T-helper 2 cell (primary cell): ENCODE measurements around the gene DLK1.

Experiments used
- DNase-seq, 5 experiments: peaks; one replicate each; pipeline versions ENCODE4 v3.0.0 to v3.0.0-alpha.2; 2012 to 2022

DLK1 gene

DNA sequence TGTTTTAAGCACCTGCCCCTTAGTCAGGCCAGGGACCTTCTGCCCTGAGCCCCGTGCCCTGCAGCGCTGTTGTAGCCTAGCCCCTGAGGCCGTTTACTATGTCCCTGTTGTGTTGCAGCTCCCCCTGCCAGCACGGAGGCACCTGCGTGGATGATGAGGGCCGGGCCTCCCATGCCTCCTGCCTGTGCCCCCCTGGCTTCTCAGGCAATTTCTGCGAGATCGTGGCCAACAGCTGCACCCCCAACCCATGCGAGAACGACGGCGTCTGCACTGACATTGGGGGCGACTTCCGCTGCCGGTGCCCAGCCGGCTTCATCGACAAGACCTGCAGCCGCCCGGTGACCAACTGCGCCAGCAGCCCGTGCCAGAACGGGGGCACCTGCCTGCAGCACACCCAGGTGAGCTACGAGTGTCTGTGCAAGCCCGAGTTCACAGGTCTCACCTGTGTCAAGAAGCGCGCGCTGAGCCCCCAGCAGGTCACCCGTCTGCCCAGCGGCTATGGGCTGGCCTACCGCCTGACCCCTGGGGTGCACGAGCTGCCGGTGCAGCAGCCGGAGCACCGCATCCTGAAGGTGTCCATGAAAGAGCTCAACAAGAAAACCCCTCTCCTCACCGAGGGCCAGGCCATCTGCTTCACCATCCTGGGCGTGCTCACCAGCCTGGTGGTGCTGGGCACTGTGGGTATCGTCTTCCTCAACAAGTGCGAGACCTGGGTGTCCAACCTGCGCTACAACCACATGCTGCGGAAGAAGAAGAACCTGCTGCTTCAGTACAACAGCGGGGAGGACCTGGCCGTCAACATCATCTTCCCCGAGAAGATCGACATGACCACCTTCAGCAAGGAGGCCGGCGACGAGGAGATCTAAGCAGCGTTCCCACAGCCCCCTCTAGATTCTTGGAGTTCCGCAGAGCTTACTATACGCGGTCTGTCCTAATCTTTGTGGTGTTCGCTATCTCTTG, 7.6 kb downstream of the DLK1 start:
- no peak for DNase-seq

DNA sequence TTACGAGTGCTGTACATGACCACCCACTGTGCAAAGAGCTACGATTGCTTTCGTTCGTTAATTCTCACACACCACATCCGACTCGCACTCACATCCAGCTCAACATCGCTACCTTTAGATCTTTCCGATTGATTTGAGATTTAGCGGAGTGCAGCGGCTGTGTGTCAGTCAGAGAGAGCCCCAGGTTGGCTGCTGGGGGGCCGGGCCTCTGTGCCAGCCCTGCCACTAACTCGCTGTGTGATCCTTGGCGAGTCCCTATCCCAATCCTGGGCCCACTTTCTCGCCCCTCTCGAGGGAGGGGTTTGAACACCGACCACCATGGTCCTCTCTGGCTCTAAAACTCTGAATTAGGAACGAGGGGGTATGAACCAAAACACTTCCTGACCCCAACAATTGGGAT, 8.6 kb downstream of the DLK1 start:
- no peak for DNase-seq

DNA sequence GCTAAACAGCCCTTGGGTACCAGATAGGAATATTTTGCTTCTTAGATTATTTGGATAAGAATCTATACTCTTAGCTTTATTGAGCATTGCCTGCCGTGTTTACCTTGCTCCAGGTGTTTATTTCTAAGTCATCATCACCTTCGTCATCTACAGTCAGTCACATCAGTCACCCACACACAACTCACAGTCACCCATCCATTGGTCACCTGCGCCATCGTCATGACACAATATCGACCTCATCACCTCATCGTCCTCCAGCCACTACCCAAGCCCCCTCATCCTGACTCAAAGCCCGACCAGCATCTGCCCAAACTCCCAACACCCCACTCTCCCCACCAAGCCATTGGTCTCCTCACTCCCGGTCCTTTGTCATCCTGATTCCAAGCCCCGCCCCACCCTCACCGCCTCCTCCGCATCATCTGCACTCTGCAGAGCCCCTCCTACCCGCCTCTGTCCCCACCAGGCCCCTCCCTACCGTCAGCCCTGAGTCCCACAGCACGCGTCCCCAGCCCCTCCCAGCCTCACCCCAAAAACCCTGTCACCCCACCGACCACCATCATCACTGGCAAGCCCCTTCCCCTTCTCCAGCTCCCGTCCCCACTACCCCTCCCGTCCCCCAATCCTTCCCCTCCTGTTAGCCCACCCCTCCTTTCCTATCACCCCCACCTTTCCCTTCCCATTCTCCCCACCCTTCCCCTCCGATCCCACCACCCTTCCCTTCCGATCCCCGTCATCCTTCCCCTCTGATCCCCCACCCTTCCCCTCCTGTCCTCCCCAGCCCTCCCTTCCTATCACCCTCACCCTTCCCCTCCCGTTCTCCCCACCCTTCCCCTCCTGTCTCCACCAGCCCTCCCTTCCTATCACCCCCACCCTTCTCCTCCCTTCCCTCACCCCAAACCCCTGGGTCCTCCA, 9.8 kb downstream of the DLK1 start:
- DNase-seq: no peak

DNA sequence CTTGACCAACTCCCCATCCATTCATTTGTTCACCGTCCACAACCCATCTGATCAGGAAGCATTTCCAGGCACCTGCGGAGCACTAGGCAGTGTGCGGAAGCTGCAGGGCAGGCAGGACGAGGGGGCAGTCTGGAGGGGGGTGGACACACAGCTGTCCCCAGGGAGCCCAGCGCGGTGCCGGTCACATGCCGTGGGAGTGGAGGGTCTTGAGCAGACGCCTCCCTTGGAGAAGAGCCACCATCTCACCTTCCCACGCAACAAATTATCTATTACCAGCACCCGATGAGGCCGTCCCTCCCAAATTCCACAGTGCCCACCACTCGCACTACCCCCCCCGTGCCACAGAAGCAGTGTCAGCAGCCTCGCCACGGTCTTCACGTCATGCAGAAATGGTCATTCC, 10.8 kb downstream of the DLK1 start:
- DNase-seq: no peak

DNA sequence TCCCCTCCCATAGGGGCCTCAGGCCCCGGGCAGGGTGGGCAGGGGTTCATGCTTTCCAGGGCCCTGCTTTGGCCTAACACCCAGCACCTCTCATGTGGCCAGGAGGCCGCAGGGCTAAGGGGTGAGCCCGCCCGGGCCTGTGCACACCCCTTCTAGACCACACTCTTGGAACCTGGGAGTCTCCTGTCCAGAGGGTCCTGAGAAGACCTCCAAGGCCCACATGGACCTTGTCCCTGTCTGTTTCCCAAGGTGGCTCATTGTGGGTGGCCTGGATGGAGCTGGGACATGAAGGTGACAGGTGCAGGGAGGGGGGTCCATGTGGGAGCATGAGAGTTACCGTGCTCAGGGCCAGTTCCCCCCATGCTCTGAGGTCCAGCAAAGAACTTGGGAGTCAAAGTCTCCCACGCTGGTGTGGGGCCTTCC, 11.6 kb downstream of the DLK1 start:
- no peak for DNase-seq

DNA sequence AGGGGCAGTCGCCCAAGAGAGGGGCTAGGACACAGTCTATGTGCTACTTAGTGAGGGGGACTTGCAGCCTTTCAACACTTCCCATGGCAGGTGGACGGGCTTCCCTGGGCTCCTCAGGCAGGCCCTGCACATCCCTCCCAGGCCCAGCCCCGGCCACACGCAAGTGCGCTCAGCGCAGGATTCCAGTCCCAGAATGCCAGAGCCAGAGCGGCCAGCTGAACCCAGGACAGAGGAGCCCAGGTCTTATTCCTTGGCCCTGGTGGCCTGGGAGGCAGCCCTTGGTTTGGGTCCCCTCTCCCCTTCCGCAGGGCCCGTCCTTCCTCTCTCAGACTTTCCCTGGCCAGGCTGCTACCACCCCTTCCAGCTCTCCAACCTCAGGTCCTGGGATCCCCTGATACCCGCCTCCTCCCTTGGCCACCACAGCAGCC, 12.0 kb downstream of the DLK1 start:
- no peak for DNase-seq

DNA sequence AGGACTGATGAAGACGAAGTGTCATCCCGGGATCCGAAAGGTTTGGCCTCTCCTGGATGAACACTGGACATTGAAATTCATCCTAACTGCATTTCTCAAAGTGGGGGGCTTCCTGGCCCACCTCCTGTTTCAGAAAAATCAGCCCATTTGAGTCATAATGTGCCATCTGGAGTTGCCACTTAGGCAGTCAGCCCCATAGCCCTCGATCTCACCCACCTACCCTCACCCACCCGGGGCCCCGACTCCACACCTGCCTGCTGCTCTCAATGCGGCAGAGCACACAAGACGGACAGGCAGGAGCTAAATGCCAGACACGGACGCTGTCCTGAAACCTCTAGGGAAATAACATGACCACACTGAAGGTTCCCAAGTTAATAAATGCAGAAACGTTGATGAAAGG, 12.6 kb downstream of the DLK1 start:
- DNase-seq: no peak

DNA sequence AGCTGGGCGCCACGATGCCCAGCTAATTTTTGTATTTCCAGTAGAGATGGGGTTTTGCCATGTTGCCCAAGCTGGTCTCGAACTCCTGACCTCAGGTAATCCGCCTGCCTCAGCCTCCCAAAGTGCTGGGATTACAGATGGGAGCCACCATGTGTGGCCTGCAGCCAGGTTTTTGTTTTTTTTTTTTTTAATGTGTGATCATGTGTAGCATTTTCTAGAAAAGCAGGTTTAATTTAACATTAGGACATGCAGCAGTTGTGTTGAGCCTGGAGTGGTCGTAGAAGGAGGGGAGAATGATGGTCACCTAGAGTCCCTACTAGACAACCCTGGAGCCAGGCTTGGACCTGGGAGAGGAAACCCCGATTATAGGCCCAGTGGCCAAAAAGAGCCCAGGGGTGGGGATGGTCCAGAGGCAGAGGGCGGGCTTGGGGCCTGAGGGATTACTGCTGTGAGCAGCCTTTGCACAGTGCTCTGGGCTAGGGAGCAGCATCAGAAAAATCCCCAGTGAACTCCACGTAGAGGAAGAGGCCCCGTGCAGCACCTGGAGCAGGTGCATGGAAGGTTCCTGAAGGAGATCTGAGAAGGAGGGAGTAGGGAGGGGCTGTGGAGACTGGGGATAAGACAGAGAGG, 13.6 kb downstream of the DLK1 start:
- no peak for DNase-seq

DNA sequence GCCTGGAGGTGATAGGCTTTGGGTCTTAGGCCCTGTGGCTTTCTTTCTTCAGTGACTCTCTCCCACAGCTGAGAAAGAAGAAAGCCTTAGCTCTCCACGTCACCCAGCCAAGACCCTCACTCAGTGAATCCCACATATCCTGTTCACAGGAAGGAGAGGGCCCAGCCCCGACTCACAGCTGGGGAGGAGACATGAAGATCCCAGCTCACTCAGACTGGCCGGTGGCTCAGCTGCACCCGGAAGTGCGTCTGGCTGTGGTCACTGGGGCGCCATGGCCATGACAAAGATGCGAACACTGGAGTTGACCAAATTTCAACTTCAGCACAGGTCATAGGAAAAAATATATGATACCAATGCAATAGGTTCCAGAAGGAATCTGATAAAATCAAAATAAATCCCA, 14.2 kb downstream of the DLK1 start:
- no peak for DNase-seq

DNA sequence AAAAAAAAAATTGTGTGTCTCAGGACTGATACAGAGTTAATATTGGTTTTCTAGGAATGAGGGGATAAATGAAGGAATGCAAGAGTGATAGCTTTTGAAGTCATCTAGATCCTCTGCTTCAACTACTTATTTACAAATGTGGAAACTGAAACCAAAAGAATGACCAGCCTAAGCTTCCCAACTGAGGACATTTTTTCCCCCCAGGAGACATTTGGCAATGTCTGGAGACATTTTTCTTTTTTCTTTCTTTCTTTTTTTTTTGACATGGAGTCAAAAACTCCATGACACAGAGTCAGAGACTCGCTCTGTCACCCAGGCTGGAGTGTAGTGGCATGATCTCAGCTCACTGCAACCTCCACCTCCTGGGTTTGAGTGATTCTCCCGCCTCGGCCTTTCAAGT, 15.3 kb downstream of the DLK1 start:
- no peak for DNase-seq

DNA sequence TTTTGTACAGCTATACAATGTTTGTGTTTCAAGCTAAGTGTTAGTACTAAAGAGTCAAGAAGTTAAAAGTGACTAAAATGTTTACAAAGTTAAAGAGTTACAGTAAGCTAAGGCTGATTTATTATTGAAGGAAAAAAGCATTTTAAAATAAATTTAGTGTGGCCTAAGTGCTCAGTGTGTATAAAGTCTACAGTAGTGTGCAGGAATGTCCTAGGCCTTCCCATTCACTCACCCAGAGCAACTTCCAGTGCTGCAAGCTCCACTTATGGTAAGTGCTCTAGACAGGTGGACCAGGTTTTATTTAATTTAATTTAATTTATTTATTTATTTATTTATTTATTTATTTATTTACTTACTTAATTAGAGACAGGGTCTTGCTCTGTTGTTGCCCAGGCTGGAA, 19.6 kb downstream of the DLK1 start:
- no peak for DNase-seq

DNA sequence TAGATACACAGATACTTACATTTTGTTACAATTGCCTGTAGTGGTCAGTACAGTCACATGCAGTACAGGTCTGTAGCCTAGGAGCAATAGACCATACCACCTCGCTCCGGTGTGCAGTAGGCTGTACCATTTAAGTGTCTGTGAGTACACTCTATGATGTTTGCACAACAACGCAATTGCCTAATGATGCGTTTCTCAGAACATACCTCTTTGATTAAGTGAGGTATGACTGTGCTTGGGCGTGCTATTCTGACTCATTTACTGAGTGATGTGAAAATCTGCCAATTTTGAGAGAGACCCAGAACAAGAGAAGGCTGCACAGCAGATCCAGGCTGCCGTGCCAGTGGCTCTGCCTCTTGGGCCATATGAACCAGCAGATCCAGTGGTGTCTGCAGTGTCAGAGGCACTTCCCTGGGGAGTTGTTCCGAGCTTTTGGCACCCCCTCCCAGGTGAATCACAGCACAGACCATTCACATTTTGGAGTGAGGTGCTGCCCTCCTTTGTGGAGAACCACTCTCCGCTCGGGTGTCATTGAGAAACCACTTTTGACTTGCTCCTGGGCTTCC, 20.4 kb downstream of the DLK1 start:
- DNase-seq: peak in 1 of 5 experiments; percentile 65

DNA sequence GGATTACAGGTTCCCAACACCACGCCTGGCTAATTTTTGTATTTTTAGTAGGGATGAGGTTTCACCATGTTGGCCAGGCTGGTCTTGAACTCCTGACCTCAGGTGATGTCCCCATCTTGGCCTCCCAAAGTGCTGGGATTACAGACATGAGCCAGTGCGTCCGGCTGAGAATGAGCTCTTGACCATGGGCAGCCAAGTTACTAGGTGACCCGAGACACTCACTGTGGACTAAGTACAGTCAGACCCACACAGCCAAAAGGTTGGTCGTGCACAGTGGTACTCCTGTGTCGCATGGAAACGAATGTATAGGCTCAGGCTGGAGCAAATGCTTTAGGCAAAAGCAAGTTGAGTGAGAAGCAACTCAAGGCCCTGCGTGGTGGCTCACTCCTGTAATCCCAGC, 21.0 kb downstream of the DLK1 start:
- no peak for DNase-seq

DNA sequence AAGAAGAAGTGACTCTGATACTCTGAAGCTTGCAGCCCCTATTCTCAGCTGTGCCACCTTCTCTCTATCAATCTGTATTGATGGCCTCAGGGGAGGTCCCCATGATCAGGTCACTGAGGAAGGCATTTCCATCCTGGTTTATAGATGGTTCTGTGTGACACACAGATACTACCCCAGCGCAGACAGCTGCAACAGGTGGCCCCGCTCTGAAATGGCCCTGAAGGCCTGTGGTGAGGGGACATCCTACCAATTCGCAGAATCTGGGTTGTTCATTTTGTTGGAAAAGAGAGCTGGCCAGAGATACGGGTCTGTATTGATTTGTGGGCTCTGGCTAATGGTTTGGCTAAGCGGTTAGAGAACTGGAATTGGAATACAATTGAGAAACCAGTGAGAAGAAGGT, 21.7 kb downstream of the DLK1 start:
- no peak for DNase-seq

DNA sequence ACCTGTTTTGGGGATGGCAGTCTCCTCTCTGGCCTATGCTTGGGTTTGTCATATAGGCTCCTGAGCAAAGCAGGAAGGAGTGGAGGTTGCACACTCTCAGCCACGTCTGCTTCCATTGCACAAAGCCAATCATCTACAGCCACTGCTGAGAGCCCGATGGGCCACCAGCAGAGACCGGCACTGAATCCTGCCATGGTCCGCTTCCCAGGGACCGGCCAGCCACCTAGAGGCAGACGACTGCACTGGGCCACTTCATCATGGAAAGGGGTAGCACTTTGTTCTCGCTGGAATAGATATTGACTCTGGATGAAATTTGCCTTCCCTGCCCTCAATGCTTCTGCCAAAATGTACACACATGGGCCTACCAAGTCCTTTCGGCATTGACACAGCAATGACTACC, 22.3 kb downstream of the DLK1 start:
- no peak for DNase-seq

DNA sequence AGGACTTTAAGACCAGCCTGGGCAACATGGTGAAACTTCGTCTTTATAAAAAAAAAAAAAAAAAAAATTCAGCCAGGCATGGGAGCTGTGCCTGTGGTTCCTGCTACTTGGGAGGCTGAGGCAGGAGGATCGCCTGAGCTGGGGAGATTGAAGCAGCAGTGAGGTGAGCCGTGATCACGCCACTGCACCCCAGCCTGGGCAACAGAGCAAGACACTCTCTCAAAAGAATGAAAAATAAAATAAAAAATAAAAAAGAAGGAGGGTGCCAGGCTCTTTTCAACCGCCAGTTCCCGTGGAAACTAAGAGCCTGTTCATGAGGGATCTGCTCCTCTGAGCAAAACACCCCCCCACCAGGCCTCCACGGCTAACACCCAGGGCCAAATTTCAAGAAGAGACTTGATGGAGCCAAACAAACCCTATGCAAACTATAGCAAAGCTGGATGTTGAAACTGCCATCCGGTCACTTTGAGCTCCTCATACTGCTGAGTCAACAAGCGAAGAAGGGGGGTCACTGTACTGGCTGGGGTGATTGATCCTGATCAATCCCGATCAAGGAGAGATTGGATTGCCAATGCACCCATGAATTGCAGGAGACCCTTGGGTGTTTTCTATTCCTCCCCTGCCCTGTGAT, 23.4 kb downstream of the DLK1 start:
- no peak for DNase-seq

DNA sequence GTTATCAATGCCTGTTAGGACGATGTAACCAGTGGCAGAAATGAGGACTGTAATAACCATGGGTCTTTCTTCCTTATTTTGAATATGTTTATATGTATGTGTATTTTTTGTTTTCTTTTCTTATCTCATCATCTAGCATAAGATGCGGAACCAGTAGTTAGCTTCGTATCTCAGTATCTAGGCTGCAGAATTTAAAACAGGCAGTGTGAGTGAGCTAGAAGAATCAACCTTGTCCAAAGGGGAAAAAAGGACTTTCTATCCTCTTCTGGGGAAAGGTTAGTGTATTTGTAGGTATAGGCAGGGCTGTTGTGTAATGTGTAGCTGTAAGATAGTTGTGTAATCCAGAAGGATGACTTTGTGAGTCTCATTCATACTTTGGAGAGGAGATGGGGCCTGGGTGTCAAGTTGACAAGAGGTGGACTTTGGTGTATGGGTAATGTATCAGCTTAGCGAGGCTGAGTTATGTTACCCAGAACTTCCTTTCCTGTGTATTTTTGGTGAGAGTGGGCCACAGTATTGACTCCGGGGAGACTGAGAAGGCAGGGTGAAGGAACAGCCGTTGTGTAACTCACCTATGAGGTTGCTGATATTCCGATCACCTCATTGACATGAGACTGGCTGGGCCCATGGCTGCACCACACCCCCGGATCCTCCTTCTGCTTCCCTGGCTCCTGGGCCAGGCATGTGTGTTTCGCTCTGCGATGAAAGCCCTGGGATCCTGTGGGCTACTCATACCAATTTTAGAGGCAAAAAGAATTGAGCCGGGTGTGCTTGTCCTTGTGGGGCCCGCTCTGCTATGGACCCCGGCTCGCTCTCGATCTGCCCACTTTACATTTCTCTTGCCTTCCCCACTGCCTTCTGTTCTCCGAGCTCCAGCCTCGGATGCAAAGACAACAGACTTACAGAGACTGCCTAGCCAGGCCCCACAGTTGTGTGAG, 24.3 kb downstream of the DLK1 start:
- no peak for DNase-seq

DNA sequence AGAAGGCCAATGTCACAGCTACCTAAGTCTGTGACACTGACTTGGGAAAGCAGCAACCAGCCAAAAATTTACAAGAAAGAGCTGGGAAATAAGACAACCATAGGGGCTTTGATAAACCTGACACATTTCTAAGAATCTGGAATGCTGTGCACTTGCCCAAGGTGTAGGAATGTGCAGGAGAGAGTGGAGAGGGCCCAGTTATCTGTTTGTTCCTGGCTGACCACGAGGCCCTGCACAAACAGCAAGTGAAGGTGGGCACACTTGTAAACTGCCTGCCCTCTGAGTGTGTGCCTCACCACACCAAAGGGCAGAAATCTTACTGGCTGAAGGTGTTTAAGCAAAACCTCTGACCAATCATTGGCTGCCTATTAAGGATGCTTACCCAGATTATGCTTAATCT, 27.3 kb downstream of the DLK1 start:
- DNase-seq: no peak

DNA sequence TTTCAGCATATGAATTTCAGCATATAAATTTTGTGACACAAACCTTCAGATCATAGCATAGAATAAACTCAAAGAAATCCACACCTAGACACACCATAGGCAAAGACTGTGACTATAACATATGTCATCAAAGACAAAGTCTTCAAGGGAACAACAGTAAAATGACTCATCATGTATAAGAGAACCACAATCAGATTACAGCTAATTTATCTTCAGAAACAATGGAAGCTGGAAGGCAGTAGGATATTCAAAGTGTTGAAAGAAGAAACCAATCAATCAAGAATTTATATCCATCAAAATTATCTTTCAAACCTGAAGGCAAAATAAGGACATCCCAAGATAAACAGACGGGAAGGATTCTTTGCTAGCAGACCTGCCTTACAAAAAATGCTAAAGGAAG, 29.0 kb downstream of the DLK1 start:
- no peak for DNase-seq

DNA sequence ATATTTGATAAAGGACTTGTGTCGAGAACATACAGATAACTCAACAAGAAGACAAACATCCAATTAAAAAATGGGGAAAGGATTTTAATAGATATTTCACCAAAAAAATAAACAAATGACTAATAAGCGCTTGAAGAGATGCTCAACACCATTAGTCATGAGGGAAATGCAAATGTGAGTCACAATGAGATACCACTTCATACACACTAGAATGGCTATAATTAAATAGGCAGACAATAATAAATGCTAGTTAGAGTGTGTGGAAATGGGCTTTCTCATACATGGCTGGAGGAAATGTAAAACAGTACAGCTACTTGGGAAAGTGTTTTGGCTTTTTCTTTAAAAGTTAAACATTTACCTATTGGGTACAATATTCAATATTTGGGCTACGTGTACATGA, 34.8 kb downstream of the DLK1 start:
- DNase-seq: no peak

DNA sequence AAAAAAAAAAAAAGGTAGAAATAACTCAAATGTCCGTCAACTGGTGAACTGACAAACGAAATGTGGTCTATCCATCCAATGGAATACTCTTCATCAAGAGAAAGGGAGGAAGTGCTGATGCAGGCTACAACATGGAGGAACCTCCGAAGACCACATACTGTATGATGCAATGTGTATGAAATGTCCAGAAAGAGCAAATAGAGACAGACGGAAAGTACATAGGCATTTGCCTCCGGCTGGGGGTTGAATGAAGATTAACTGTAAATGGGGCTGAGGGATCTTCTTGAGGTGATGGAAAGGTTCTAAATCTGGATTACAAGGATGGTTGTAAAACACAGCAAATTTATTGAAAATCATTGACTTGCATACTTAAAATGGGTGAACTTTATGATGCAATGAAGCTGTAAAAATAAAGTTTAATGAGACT, 35.4 kb downstream of the DLK1 start:
- DNase-seq: no peak
